Measurements from ENCODE around the gene ARID1A. TPM values are rescaled to one million over a fixed set of nuclear protein-coding genes. Genes with fewer than 3 reads are reported as not detected.
A peak's percentile ranks its signal among the peaks of the same experiment; 100 is the strongest.

ARID1A gene
- total and polyA plus RNA-seq, 9 of the 15 experiments (the other 6 are each of a cell fraction or from before 2014, with no cell fraction given) = 8.3 to 88.3 (median 22.5) TPM

GRCh38 chr1:26785611-26786436, 90.0 kb downstream of the ARID1A start (continued):
- TF ChIP-seq, protein P1, sequence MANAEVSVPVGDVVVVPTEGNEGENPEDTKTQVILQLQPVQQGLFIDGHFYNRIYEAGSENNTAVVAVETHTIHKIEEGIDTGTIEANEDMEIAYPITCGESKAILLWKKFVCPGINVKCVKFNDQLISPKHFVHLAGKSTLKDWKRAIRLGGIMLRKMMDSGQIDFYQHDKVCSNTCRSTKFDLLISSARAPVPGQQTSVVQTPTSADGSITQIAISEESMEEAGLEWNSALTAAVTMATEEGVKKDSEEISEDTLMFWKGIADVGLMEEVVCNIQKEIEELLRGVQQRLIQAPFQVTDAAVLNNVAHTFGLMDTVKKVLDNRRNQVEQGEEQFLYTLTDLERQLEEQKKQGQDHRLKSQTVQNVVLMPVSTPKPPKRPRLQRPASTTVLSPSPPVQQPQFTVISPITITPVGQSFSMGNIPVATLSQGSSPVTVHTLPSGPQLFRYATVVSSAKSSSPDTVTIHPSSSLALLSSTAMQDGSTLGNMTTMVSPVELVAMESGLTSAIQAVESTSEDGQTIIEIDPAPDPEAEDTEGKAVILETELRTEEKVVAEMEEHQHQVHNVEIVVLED (CRISPR knock-in tag; IDR thresholded peaks at IDR 0.05) = 0 out of 2 replicates have a peak, but pooled peaks have one; percentile 6
- TF ChIP-seq BRD9 (IDR thresholded peaks at IDR 0.05; ENCODE audit: low read depth, partially characterized antibody) (peak; percentile 58), YY1 (IDR thresholded peaks at IDR 0.05; ENCODE audit: borderline replicate concordance in 1 of 3, control insufficient read depth in 1 of 3, extremely low read depth in 1 of 3, insufficient read depth in 3 of 3, insufficient read length in 1 of 3, insufficient replicate concordance in 2 of 3, low read depth in 1 of 3, low read length in 2 of 3) (peak in 1 of 3 experiments; percentile 58), MYC (IDR thresholded peaks at IDR 0.05; ENCODE audit: low read depth, low read length) (no peak), MYC (CRISPR knock-in tag; IDR thresholded peaks at IDR 0.05; ENCODE audit: borderline replicate concordance, low read depth) (peak; percentile 30; the same call in 1 of the 2 replicates), SPI1 (IDR thresholded peaks at IDR 0.05; ENCODE audit: borderline replicate concordance, low read depth, low read length) (peak; percentile 79), RUNX1 (IDR thresholded peaks at IDR 0.05; ENCODE audit: low read depth) (0 out of 2 replicates have a peak, but pooled peaks have one; percentile 35), MLLT1 (IDR thresholded peaks at IDR 0.05) (no peak), GABPA (tag; conservative IDR thresholded peaks at IDR 0.05; ENCODE audit: low read depth) (peak; percentile 72), CEBPG (CRISPR knock-in tag; IDR thresholded peaks at IDR 0.05) (no peak; the same call in 1 of the 2 replicates), CEBPG (tag; conservative IDR thresholded peaks at IDR 0.05 in 1 of 2, IDR thresholded peaks at IDR 0.05 in 1 of 2) (peak; percentile 26 to 54; a peak in 3 of 4 replicates), ELF4 (CRISPR knock-in tag; IDR thresholded peaks at IDR 0.05) (0 out of 2 replicates have a peak, but pooled peaks have one; percentile 19), ARID2 (IDR thresholded peaks at IDR 0.05) (0 out of 2 replicates have a peak, but pooled peaks have one; percentile 7), RBM34 (IDR thresholded peaks at IDR 0.05; ENCODE audit: borderline replicate concordance, insufficient read depth, low read length) (no peak), SREBF2 (CRISPR knock-in tag; IDR thresholded peaks at IDR 0.05) (no peak), THRAP3 (IDR thresholded peaks at IDR 0.05; ENCODE audit: borderline replicate concordance) (0 out of 2 replicates have a peak, but pooled peaks have one; percentile 38), ZNF639 (CRISPR knock-in tag; conservative IDR thresholded peaks at IDR 0.05 in 1 of 2, IDR thresholded peaks at IDR 0.05 in 1 of 2) (peak in 1 of 2 experiments; percentile 68; a peak in 1 of 4 replicates), GABPB1 (CRISPR knock-in tag; IDR thresholded peaks at IDR 0.05) (peak; percentile 27; the same call in 1 of the 2 replicates), MTA3 (IDR thresholded peaks at IDR 0.05; ENCODE audit: borderline replicate concordance) (no peak; the same call in 1 of the 2 replicates)
- TF ChIP-seq, protein P2, sequence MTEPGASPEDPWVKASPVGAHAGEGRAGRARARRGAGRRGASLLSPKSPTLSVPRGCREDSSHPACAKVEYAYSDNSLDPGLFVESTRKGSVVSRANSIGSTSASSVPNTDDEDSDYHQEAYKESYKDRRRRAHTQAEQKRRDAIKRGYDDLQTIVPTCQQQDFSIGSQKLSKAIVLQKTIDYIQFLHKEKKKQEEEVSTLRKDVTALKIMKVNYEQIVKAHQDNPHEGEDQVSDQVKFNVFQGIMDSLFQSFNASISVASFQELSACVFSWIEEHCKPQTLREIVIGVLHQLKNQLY (CRISPR knock-in tag; conservative IDR thresholded peaks at IDR 0.05) = no peak

Data from K562 (cell line).